ENCODE results near the gene IL12RB2.

IL12RB2 gene

DNA sequence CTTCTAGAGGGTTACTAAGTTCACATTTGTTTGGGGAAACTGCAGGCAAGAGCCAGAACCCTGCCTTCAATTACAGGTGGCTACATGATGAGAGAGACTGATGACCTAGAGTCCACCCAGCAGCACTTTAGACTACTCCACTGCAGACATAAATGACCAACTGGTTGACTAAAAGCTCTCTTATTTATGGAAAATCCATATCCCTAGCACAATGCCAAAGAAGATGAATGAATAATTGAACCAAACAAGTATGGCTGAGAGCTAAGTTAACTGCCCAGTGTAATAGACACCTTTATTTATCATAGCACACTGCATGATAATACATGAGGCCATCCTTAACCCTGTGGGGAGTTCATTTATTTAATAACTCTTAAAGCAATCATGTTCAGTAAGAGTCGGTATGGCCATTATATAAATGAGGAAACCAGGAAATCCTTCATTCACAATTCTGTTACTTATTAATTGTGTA is 60.4 kb downstream of the IL12RB2 start:
- H3K9me2 ChIP-seq (replicated peaks; ENCODE audit: insufficient read depth, low read length): no peaks in the 10 kb centered on the region
- no peaks in the 10 kb centered on the region for H3K79me2 ChIP-seq (ENCODE audit: low read length)
- no peak for DNase-seq
- H3K9me3 ChIP-seq (replicated peaks; ENCODE audit: insufficient read depth, low read length): no peaks in the 10 kb centered on the region
- no peaks in the 10 kb centered on the region for H3K36me3 ChIP-seq (replicated peaks; ENCODE audit: insufficient read depth, low read length)
- no peaks in the 10 kb centered on the region for H3K4me1 ChIP-seq (ENCODE audit: low read length)
- H3K4me3 ChIP-seq (ENCODE audit: low read length): no peak overlapping the region
- no peak overlapping the region for H2AFZ ChIP-seq (ENCODE audit: low read length)
- no peaks in the 10 kb centered on the region for H3F3A ChIP-seq (ENCODE audit: insufficient read depth, low read length)
- no peak overlapping the region for H3K9ac ChIP-seq (ENCODE audit: low read length)
- H3K27ac ChIP-seq (ENCODE audit: low read length): no peak overlapping the region
- TF ChIP-seq, protein P1, sequence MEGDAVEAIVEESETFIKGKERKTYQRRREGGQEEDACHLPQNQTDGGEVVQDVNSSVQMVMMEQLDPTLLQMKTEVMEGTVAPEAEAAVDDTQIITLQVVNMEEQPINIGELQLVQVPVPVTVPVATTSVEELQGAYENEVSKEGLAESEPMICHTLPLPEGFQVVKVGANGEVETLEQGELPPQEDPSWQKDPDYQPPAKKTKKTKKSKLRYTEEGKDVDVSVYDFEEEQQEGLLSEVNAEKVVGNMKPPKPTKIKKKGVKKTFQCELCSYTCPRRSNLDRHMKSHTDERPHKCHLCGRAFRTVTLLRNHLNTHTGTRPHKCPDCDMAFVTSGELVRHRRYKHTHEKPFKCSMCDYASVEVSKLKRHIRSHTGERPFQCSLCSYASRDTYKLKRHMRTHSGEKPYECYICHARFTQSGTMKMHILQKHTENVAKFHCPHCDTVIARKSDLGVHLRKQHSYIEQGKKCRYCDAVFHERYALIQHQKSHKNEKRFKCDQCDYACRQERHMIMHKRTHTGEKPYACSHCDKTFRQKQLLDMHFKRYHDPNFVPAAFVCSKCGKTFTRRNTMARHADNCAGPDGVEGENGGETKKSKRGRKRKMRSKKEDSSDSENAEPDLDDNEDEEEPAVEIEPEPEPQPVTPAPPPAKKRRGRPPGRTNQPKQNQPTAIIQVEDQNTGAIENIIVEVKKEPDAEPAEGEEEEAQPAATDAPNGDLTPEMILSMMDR (IDR thresholded peaks at IDR 0.05; ENCODE audit: low read length): no peak
- TF ChIP-seq EZH2 (optimal IDR thresholded peaks at IDR 0.05; ENCODE audit: low read depth, low read length): no peak
- TF ChIP-seq EZH2phosphoT487 (IDR thresholded peaks at IDR 0.05; ENCODE audit: low read length): no peak
- no peak overlapping the region for H3K4me2 ChIP-seq (ENCODE audit: low read depth, low read length)
- no peaks in the 10 kb centered on the region for H3K27me3 ChIP-seq (replicated peaks; ENCODE audit: insufficient read depth, low read length)
- H4K20me1 ChIP-seq (ENCODE audit: insufficient read depth, low read length): no peaks in the 10 kb centered on the region

DNA sequence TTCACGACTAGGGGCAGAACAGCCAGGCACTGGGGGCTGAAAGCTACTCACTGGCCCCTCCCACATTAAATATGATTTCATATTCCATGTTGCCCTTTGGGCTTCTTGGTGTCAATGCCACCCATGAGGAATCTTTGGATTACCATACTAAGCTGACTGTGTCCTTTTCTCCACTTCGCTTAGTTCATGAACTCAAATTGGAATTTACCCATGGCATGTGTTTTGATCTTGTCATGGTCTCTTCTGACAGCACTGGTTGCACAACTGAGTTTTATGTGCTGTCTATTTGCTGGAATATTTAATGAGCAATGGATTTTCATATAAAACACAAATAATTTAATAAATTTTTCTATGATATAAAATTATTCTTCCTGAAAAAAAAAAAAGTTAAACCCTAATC is 63.4 kb downstream of the IL12RB2 start:
- TF ChIP-seq, protein P1 (IDR thresholded peaks at IDR 0.05; ENCODE audit: low read length): no peak
- TF ChIP-seq EZH2phosphoT487 (IDR thresholded peaks at IDR 0.05; ENCODE audit: low read length) (no peak), EZH2 (optimal IDR thresholded peaks at IDR 0.05; ENCODE audit: low read depth, low read length) (no peak)

DNA sequence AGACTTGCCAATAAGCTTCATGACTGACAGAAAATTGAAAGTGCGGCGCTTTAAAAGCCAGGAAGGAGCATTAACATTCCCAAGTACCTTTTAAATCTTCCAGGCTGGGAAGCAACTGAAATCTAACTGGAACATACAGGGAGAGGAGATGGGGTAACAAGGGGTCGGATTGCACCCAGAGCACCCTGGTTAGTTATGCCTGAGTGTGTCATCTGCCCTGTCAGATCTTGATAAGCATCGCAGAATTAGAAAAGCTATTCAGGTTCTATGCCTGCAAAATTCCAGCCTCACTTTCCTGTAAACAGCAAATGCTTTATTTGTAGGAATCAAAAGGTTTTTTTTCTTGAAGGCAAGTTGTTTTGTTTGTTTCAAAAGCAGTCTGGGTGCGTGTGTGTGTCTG is 64.0 kb downstream of the IL12RB2 start:
- no peak overlapping the region for H3K27ac ChIP-seq (ENCODE audit: low read length)
- no peak overlapping the region for H3K4me3 ChIP-seq (ENCODE audit: low read length)
- no peaks in the 10 kb centered on the region for H3K9me2 ChIP-seq (replicated peaks; ENCODE audit: insufficient read depth, low read length)
- no peaks in the 10 kb centered on the region for H3F3A ChIP-seq (ENCODE audit: insufficient read depth, low read length)
- TF ChIP-seq, protein P1 (IDR thresholded peaks at IDR 0.05; ENCODE audit: low read length): no peak
- no peak for TF ChIP-seq EZH2phosphoT487 (IDR thresholded peaks at IDR 0.05; ENCODE audit: low read length)
- TF ChIP-seq EZH2 (optimal IDR thresholded peaks at IDR 0.05; ENCODE audit: low read depth, low read length): no peak
- H3K4me1 ChIP-seq (ENCODE audit: low read length): no peaks in the 10 kb centered on the region
- H3K79me2 ChIP-seq (ENCODE audit: low read length): no peaks in the 10 kb centered on the region
- no peak overlapping the region for H3K4me2 ChIP-seq (ENCODE audit: low read depth, low read length)
- DNase-seq: no peak
- no peak overlapping the region for H2AFZ ChIP-seq (ENCODE audit: low read length)
- H3K27me3 ChIP-seq (replicated peaks; ENCODE audit: insufficient read depth, low read length): no peaks in the 10 kb centered on the region
- no peaks in the 10 kb centered on the region for H3K36me3 ChIP-seq (replicated peaks; ENCODE audit: insufficient read depth, low read length)
- no peaks in the 10 kb centered on the region for H4K20me1 ChIP-seq (ENCODE audit: insufficient read depth, low read length)
- no peaks in the 10 kb centered on the region for H3K9me3 ChIP-seq (replicated peaks; ENCODE audit: insufficient read depth, low read length)
- no peak overlapping the region for H3K9ac ChIP-seq (ENCODE audit: low read length)

More for the DNA sequence above, 63.4 kb downstream of the IL12RB2 start:
- Histone ChIP-seq H3K9ac (ENCODE audit: low read length) (no peak overlapping the region), H3K4me1 (ENCODE audit: low read length) (no peaks in the 10 kb centered on the region), H3K27me3 (replicated peaks; ENCODE audit: insufficient read depth, low read length) (no peaks in the 10 kb centered on the region), H3K27ac (ENCODE audit: low read length) (no peak overlapping the region), H2AFZ (ENCODE audit: low read length) (no peak overlapping the region), H3K79me2 (ENCODE audit: low read length) (no peaks in the 10 kb centered on the region), H3K4me2 (ENCODE audit: low read depth, low read length) (no peak overlapping the region), H3K9me2 (replicated peaks; ENCODE audit: insufficient read depth, low read length) (no peaks in the 10 kb centered on the region), H3K4me3 (ENCODE audit: low read length) (no peak overlapping the region), H3F3A (ENCODE audit: insufficient read depth, low read length) (no peaks in the 10 kb centered on the region), H3K36me3 (replicated peaks; ENCODE audit: insufficient read depth, low read length) (no peaks in the 10 kb centered on the region), H4K20me1 (ENCODE audit: insufficient read depth, low read length) (no peaks in the 10 kb centered on the region), H3K9me3 (replicated peaks; ENCODE audit: insufficient read depth, low read length) (no peaks in the 10 kb centered on the region)
- DNase-seq: no peak

All from MM.1S (cell line).